Cardiac fibroblast (primary cell): ENCODE measurements around the gene HGFAC.
"Not testable (repeated sequence)": the region's sequence is repeated elsewhere in the genome, so short reads cannot be mapped to it uniquely, and the experiment has no call there.

Experiments
- DNase-seq, 2 donors: peaks; one replicate each; pipeline versions ENCODE4 v3.0.0 to v3.0.0-alpha.2; 2010; ENCODE audit warnings: low read depth in 2 of 2
- H3K4me3 ChIP-seq, 2 donors: replicated peaks in 1 of 2; 1 replicate in 1 of 2; 2 replicates in 1 of 2; pipeline ENCODE4 v1.5.1; 2011; ENCODE audit warnings: low read depth in 2 of 2, low read length in 2 of 2, mild to moderate bottlenecking in 2 of 2, moderate library complexity in 1 of 2
- TF ChIP-seq, protein P1 (sequence below): IDR thresholded peaks from one replicate; pipeline ENCODE4 v1.5.1; 2011; ENCODE audit warnings: low read depth, mild to moderate bottlenecking, low read length, inconsistent platforms

HGFAC gene

DNA sequence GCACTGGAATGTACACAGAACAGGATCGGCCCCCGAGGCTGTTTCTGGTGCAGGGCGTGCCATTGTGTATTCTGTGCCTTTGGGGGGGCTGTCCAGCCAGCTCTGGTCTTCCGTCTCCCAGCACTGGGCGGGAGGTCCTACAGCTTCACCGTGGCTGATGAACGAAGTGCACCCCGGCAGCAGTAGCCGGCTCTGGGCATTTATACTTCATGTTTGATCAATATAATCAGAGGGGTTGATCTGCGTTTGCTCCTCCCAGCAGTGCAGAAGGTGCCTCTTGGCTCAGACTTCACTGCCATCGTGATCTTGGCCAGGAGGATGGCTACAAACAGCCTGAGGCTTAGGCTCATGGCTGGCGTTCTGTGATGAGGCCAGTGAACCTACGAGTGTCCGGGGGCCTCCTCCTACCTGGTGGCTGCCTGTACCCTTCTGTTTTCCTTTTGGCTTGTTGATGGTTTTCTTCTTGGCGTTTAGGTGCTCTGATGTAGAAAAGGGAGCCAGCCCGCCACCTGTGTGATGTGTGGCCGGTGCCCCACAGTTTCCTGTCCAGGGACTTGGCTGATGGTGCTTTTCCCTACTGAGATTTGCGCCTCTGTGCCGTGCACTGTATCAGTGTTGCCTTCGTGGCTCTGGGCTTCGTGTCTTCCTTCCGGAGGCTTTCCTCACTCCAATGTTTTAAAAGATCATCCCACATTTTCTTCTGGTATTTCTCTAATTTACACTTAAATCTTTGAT is 31.2 kb upstream of the HGFAC start:
- TF ChIP-seq, protein P1, sequence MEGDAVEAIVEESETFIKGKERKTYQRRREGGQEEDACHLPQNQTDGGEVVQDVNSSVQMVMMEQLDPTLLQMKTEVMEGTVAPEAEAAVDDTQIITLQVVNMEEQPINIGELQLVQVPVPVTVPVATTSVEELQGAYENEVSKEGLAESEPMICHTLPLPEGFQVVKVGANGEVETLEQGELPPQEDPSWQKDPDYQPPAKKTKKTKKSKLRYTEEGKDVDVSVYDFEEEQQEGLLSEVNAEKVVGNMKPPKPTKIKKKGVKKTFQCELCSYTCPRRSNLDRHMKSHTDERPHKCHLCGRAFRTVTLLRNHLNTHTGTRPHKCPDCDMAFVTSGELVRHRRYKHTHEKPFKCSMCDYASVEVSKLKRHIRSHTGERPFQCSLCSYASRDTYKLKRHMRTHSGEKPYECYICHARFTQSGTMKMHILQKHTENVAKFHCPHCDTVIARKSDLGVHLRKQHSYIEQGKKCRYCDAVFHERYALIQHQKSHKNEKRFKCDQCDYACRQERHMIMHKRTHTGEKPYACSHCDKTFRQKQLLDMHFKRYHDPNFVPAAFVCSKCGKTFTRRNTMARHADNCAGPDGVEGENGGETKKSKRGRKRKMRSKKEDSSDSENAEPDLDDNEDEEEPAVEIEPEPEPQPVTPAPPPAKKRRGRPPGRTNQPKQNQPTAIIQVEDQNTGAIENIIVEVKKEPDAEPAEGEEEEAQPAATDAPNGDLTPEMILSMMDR: no peak
- DNase-seq: no peak
- H3K4me3 ChIP-seq: no peak overlapping the region

DNA sequence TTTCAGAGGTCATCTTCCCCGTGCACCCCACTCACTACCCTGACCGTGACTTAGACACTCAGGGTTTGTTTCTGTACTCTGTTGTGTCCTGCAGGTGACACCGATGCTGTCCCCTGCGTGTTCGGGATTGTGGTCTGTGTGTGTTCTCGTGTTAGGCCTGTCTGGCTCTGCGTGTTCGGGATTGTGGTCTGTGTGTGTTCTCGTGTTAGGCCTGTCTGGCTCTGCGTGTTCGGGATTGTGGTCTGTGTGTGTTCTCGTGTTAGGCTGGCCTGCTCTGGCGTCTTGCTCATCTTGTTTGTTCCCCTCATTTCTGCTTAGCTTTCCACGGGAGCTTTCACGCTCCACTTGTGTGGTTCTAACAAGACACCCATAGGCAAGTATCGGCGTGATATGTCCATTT is 30.6 kb upstream of the HGFAC start:
- H3K4me3 ChIP-seq: not testable (repeated sequence)

DNA sequence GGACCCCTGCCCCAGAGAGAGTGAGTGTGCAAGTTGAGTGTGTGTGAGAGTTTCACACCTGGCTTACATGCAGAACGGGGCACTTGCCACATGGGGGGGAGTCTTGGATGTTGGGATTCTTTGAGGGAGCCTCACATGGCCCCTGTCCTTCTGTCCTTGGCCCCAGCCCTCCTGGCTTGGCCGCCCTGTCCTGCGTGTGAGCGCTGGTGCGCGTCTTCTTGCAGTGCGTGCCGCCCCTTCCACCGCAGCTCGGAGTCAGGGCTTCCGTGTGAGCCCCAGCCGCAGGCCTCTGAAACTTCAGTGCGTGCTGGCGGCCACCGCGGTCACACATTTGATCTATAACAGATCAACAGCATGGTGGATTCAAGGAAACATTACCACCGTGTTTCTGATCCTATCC is 30.1 kb upstream of the HGFAC start:
- H3K4me3 ChIP-seq: no peak overlapping the region
- TF ChIP-seq, protein P1: no peak

More for the DNA sequence above, 30.6 kb upstream of the HGFAC start:
- DNase-seq: not testable (repeated sequence)

DNA sequence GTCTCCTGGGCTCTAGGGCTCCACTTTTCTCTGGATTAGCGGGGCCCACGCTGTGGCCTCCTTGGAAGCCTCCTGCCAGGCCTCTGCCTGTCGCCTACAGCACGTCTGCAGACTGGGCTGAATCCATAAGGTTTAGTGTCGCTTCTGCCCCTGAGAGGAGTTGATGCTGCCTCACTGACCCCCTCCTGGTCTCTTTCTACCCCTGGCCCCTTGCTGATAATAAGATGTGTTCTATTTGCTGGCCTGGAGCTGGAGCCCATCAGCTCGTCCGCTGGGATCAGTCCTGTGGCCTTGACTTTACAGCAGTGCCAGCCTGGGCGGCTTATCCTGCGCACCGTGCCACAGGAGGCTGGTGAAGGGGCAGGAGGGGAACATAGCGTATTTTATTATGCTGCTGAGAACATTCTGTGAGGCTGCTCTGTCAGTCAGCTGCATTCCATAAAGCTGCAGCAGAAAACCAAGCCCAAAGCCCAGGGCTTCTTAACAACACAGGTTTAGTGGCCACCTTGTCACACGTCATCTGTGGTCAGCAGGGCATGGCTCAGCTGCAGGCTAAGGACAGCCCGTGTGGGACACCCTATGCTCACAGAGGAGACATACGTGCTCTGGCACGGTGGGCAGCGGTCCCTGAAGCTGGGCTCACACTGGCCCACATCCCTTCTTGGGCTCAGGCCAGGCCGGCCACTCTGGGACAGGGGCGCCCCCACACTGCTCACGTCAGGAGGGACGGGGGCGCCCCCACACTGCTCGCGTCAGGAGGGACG is 29.3 kb upstream of the HGFAC start:
- TF ChIP-seq, protein P1: no peak
- H3K4me3 ChIP-seq: no peak overlapping the region
- DNase-seq: no peak

More for the DNA sequence above, 30.1 kb upstream of the HGFAC start:
- DNase-seq: no peak

DNA sequence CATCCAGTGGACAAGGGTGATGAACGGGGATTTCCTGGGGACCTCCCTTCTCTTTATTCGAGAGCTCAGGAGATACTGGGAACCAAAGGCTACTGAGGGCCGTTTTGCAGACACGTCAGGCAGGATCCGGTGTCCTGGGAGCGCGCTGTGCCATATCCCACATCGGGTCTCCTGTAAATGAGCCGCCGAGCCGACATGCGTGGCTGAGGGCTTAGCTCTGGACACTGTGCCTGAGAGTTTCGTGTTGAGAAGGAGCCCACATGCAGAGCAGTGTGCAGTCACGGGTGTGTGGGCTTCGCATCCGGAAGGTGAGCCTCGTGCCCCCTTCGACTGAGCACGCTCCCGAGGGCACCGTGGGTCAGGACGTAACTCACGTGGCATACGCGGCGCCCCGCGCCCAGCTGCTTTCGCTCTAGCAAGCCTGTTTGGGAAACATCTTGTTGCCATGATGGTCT is 28.5 kb upstream of the HGFAC start:
- H3K4me3 ChIP-seq: no peak overlapping the region
- TF ChIP-seq, protein P1: no peak
- no peak for DNase-seq

DNA sequence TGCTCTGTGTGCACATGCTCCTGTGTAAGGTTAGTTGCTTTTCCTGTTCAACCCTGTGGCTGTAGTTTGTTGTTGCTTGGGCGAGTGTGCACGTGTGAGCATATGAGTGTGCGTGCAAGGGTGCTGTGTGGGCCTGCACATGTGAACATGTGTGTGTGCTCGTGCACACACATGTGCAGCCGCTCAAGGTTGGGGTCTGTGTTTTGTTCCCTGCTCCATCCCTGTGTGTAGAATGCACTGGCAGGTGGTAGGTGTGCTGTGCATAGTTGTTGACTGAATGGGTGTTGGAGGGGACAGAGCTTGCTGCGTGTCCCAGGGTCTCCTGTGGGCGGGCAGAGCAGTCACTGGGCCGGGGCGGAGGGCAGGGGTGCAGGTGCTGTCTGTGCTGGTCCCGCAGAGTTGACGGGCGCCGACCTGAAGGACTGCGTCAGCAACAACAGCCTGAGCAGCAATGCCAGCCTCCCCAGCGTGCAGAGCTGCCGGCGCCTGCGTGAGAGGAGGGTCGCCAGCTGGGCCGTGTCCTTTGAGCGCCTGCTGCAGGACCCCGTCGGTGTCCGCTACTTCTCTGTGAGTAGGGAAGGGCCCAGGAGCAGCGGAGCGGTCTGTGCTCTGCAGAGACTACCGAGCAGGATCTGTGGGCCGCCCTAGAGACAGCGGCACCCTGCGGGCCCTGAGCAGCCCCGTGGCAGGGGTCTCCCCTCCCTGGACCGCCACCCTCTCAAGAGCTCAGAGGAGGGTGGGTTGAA is 27.9 kb upstream of the HGFAC start:
- TF ChIP-seq, protein P1: no peak
- no peak for DNase-seq
- no peak overlapping the region for H3K4me3 ChIP-seq
